Body of pancreas (tissue), 4 donors: ENCODE data around the gene GMDS.

Experiments
- POLR2A ChIP-seq, 3 donors: fragments of 450-650 bp; IDR thresholded peaks; one replicate each; pipeline ENCODE4 v1.6.1; 2016; ENCODE audit warnings: antibody characterized with exemption in 3 of 3, mild to moderate bottlenecking in 2 of 3
- TF ChIP-seq, protein P1 (sequence below), 7 experiments: fragments of 450-650 bp in 4 of 7; fragments of 200-600 bp in 3 of 7; sonication (generic) in 3 of 7; IDR thresholded peaks; one replicate each; pipeline ENCODE4 v1.5.1; 2016 to 2019; ENCODE audit warnings: antibody characterized with exemption in 7 of 7

DNA sequence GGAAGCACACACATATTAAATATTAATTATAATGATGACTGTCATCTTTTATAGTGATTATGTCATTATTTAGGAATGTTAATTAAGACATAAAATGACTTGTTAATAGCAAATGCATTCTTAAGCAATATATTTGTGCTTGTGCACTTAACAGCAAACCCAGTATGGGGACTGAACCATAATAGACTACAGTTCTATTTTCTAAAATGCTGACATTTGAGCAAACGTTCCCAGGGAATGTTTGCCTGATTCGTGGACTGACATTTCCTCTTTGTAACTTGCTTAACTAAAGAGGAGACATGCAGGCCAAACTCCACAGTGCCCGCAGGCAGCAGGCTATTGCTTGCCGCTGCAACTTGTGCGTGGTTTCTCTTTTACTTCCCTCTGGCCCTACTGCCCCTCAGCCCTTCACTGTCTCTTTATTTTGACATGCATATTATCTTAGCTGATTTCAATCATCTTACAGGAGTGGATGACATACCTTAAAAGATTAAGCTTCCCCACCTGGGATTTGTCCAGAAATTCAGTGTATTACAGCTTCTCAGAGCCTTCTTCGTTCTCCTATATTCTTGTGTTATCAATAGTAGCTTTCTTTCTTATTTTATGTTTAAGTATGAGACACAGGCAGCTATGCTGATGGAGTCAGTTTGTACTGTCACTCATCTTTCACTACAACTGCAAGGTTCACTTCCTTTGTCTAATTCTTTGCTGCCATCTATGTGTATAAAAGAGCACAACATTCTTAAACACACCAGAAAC is 141.5 kb downstream of the GMDS start:
- TF ChIP-seq, protein P1, sequence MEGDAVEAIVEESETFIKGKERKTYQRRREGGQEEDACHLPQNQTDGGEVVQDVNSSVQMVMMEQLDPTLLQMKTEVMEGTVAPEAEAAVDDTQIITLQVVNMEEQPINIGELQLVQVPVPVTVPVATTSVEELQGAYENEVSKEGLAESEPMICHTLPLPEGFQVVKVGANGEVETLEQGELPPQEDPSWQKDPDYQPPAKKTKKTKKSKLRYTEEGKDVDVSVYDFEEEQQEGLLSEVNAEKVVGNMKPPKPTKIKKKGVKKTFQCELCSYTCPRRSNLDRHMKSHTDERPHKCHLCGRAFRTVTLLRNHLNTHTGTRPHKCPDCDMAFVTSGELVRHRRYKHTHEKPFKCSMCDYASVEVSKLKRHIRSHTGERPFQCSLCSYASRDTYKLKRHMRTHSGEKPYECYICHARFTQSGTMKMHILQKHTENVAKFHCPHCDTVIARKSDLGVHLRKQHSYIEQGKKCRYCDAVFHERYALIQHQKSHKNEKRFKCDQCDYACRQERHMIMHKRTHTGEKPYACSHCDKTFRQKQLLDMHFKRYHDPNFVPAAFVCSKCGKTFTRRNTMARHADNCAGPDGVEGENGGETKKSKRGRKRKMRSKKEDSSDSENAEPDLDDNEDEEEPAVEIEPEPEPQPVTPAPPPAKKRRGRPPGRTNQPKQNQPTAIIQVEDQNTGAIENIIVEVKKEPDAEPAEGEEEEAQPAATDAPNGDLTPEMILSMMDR (IDR thresholded peaks at IDR 0.05): peak in 6 of 7 experiments; percentile 24 to 84 (median 78)
- TF ChIP-seq POLR2A (IDR thresholded peaks at IDR 0.05): no peak
